Raji (cell line): ENCODE measurements around the gene CCDC167.

Experiments
- POLR2A ChIP-seq: IDR thresholded peaks from 2 replicates; pipeline ENCODE4 v1.6.1; 2011; ENCODE audit warnings: low read depth, low read length, control low read depth; ENCODE audit not compliant: insufficient read depth

The CCDC167 gene

GRCh38 chr6:37480118-37480736 lies 19.5 kb downstream of the CCDC167 start:
- TF ChIP-seq POLR2A, result no peak

DNA sequence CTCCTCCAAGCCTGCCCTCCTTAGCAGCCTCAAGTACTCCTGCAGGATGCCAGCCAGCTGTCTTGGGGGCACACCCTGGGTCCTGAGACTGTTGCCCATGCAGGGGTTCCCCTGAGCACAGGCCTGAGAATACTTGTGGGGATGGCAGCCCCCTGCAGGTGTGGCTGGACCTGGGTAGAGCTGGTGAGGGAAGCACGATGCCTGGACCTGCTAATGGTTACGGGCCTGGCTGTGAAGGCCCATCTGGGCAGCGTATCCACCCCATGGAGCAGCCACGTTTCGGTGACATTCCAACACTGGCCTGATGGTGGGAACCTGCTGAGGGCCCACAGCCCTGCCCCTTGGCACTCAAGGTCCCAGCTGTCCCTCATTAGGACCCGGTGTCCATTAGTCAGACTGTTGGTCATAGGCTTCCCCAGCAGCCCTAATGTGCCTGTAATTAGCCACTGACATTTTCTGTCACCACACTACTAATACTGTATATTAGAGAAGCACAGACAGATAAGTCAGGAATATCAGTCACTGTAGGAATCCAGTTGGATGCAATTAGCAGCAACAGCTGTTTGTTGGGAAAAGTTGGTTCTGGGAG lies 20.3 kb downstream of the CCDC167 start:
- TF ChIP-seq POLR2A, result no peak

DNA sequence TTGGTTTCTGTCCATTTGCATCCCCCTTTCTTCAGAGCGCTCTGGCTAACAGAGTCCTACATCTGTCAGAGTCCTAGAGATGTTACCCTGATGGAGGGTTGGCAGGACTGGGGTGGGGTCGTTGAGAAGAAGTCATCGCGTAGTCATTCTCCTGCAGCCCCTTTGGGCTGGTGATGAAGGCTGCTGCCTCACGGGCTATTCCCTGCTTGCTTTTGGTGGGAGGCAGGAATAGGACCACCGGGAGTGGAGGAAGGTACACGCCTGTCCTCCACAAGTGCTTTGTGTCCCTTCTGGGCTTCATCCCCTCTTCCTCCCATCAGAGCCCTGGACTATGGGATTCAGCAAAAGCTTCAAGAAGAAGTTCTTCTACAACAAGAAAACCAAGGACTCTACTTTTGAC lies 20.9 kb downstream of the CCDC167 start:
- no peak for TF ChIP-seq POLR2A

- no peak for TF ChIP-seq POLR2A
Measured at GRCh38 chr6:37477656-37478435, 21.8 kb downstream of the CCDC167 start.

DNA sequence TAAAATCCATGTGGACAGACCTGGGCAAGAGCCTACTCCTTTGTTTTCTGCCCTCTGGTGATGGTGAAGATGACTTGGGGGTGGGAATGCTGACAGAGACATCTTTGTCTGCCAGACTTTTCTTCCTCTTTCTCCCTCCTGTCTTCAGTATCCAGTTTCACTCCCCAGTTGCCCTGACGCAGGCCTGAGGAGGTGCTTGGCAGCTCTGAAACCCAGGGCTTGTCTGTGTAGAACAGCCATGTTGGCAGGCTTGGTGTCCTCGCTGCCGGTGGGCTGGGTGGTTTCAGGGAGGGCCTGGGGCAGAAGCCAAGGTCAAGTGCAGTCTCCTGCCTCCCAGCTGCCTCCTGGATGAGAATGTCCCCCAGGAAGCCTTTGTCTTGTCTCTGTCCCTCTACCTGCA lies 22.5 kb downstream of the CCDC167 start:
- no peak for TF ChIP-seq POLR2A

- no peak for TF ChIP-seq POLR2A
Measured at GRCh38 chr6:37474316-37474715, 25.4 kb downstream of the CCDC167 start.

DNA sequence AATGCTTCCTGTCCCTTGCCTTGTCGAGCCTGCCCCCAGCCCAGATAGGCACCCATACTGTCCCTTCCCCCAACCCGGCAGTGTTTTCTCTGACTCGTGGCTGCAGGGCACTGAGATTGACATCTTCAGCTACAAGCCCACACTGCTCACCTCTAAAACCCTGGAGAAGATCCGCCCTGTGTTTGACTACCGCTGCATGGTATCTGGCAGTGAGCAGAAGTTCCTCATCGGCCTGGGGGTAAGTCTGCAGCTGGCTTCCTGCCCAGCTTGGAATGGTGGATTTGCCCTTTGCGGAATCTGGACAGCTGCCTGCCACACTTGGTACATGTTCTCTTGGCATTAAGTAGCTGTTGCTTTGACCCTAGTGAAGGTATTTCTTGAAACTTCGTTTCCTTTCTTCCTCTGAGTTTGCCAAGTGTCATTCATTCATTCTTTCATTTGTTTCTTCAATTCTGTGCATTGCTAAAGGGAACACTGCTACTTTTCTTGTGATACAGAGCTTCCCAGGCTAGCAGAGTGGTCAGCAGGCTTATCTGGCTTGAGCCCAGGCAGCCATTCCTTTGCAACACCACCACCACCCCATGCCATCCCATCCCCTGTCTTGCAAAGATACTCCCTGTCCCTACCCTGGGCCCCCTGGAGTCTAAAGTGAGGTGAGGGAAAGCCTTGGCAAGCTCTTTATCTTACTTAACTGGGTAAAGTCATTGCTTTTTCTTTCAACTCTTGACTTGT lies 26.2 kb downstream of the CCDC167 start:
- TF ChIP-seq POLR2A, result no peak

DNA sequence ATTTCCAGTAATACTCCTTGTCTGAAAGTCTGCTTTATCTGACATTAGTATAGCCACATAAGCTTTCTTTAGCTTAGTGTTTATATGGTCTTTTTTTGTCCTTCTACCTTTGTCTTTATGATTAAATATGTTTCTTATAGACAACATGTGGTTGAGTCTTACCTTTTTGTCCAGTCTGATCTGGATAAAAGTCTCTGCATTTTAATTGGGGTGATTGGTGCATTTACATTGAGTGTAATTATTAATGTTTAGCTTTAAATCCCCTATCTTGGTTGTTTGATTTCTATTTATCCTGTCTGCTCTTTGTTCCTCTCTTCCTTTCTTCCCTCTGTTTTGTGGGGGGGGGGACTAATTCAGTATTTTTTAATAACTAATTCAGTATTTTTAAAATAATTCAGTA lies 32.0 kb downstream of the CCDC167 start:
- no peak for TF ChIP-seq POLR2A

DNA sequence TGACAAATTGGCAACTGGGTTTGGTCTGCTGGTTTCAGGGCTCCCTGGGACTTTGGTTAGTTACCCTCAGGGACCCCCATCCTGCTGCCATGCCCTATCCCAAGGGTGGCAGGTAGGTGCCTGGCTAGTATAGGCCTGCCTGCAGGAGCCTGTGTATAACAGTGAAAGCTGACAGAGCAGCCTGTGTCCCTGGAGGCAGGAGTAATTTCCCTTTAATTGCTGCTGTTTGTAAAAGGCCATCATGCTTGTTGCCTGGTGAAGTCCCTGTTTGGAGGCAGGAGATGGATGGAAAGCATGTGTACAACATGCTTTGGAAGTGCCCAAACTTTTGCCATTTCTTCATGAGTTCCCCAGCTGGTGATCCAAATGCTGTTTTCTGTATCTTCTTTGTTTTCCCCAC lies 36.6 kb downstream of the CCDC167 start:
- no peak for TF ChIP-seq POLR2A

- TF ChIP-seq POLR2A, result no peak
Measured at GRCh38 chr6:37460805-37461204, 38.9 kb downstream of the CCDC167 start.

DNA sequence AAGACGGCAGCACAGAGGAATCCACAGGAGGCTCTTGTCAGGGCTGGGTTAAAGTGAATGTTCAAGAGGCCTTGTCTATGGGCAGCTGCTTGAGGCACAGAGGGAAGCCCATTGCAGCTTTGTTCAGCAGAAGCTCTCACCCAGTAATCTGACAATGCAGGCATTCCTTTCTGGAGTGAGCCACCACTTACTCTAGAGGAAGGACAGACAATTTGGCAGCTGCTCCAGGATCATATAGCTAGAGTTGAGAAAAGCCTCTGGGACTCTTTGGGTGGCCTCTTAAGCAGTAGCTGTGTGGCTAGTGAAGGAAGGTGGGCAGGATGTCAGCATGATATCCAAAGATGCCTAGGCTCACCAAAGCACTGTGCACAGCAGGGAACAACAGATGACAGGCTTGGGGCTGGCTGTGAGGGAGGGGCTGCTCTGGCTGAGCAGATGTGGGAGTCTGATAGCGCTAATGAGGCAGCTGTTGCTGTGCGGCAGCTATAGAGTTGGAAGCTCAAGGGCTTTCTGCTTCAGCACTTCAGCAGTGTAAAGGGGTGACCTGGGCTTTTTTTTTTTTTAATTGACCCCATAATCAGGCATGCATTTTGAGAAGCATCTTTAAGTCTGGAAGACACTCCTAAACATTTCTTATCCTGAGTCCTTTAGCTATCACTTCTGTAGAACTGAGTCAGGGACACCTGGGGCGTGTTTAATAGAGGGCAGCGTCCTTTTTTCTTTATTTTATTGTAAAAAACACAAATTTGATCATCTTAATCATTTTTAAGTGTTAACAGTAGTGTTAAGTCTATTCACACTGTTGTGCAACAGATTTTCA lies 39.5 kb downstream of the CCDC167 start:
- no peak for TF ChIP-seq POLR2A

DNA sequence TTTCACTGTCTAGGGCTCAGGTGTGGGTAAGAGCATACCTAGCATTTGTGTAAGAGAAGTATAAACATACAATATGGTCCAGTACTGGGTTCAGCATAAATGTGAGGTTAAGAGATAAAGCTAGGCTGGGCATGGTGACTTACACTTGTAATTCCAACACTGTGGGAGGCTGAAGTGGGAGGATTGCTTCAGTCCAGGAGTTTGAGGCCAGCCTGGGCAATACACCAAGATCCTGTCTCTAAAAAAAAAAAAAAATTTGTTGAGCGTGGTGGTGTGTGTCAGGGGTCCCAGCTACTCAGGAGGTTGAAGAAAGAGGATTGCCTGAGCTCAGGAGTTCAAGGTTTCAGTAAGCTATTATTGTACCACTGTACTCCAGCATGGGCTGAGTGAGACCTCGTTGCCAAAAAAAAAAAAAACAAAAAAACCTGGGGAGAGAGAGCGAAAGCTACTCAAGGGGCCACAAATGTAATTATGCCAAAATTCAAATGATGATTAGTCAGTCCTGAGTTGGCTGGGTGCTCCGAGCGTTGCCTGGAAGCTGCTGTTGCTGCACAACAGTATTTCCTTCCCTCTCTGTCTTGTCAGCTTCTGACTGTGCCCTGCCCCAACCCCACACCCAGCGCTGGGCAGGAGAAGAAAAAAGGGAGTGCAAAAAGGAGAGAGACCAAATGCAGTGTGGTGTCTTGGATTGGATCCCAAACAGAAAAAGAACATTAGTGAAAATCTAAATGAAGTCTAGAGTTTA lies 42.7 kb downstream of the CCDC167 start:
- no peak for TF ChIP-seq POLR2A

- no peak for TF ChIP-seq POLR2A
Measured at GRCh38 chr6:37456126-37456525, 43.6 kb downstream of the CCDC167 start.

DNA sequence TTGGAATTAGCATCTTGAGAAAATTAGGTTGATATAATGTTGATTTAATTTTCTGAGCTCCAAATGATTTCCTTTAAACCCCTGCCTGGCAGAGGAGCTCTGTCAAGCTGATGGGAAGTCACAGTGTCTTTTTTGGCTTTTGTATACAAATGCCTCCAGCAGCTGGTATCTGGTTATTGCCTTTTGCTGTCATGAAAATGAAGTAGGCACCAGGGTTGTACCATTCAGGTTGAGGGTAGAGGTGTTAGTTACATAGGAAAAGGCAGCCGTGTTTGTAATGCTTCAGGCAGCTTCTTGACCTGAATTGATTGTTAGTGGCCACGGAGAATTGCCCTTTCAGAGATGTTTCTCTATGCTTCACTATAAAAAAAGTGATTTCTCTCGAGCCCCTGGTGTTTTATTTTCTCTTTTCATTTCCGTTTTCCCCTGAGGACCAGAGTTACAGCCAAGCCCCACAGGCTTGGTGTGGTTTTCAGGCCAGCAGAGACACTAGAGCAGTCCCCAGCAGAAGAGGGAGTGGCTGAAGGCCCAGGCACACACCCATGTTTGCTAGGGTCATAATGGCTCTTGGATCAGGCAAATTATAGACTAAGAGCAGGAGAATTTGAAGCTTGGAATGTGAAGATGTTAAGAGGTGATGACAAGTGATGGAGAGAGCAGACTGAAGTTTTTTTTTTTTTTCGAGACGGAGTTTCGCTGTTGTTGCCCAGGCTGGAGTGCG lies 45.1 kb downstream of the CCDC167 start:
- no peak for TF ChIP-seq POLR2A

DNA sequence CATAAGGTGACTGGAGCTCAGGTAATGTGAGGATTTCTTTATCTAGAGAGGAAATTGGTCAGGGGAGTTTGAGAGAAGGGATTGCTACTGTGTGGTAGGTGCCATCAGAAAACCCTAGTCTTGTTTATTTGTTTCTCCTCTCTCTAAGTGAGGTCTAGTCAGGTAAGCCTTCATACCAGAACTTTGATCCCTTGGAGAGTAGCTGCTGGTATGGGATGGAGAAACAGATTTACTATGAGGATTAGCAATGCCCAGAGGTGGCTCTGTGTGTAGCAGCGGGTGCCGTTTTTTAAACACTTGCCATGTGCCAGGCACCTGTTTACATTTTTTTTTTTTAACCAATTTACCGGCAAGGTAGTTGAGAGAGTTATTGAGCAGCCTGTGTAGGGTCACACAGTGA lies 47.2 kb downstream of the CCDC167 start:
- TF ChIP-seq POLR2A, result no peak
